ENCODE measurements around the gene GRM4. TPM values are rescaled to one million over a fixed set of nuclear protein-coding genes. Genes with fewer than 3 reads are reported as not detected.

The GRM4 gene
- total RNA-seq, 1 experiment from 2014 or later = 5.6 TPM

DNA sequence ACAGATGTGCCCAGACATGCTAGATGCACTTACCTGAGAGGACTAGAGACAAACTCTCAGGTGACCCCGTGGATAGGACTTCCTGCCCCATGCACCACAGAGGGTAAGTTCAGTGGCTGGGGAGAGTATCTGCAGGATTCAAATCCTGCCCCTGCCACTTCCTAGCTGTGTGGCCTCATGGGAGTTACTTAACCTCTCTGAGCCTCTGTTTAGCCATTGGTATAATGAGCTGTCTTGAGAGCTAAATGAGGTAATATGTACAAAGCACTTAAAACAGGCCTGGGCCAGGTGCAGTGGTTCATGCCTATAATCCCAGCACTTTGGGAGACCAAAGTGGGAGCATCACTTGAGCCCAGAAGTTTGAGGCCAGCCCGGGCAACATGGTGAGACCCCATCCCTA is 59.3 kb downstream of the GRM4 start:
- Histone ChIP-seq H3K23me2 (ENCODE audit: insufficient read length, low read depth, low read length, poor library complexity, severe bottlenecking) (no peaks in the 10 kb centered on the region), H4K20me1 (ENCODE audit: control insufficient read depth, insufficient read depth, insufficient read length) (no peaks in the 10 kb centered on the region), H2AFZ (ENCODE audit: low read length) (no peak overlapping the region), H3K27me3 (ENCODE audit: insufficient read depth, low read length) (no peaks in the 10 kb centered on the region), H4K8ac (replicated peaks; ENCODE audit: insufficient read length, low read depth, low read length) (no peak overlapping the region), H2BK20ac (ENCODE audit: low read depth, low read length, poor library complexity, severe bottlenecking) (no peak overlapping the region), H2BK5ac (ENCODE audit: insufficient read length, low read length) (no peak overlapping the region), H3K18ac (ENCODE audit: insufficient read length, low read depth, low read length) (no peak overlapping the region), H3K4ac (ENCODE audit: low read depth, low read length) (no peak overlapping the region), H4K5ac (ENCODE audit: insufficient read length, low read depth, low read length) (no peak overlapping the region), H3T11ph (ENCODE audit: low read length) (no peak overlapping the region), H2BK15ac (ENCODE audit: low read depth, low read length) (no peak overlapping the region), H4K91ac (ENCODE audit: insufficient read length, low read depth, low read length) (no peak overlapping the region), H3K4me1 (ENCODE audit: insufficient read depth, low read length) (peaks cover 2% of the 10 kb centered on the region; the same call in 1 of the 2 replicates), H3K9ac (ENCODE audit: extremely low read depth, insufficient read length, low read length) (no peak overlapping the region), H3K79me2 (ENCODE audit: insufficient read depth, low read length) (no peaks in the 10 kb centered on the region), H2BK120ac (ENCODE audit: low read depth, low read length, poor library complexity, severe bottlenecking) (no peak overlapping the region), H3K27ac (ENCODE audit: insufficient read length, low read depth, low read length) (no peak overlapping the region), H2BK12ac (ENCODE audit: insufficient read length, low read depth, low read length) (no peak overlapping the region), H3K4me2 (ENCODE audit: insufficient read depth, insufficient read length, low read length) (no peak overlapping the region), H3K23ac (ENCODE audit: insufficient read length, low read depth, low read length) (no peak overlapping the region), H3K9me3 (ENCODE audit: control insufficient read depth, low read depth, low read length) (no peaks in the 10 kb centered on the region), H3K14ac (ENCODE audit: insufficient read depth, low read length) (no peak overlapping the region), H2AK5ac (ENCODE audit: insufficient read length, low read length) (no peak overlapping the region), H3K56ac (ENCODE audit: insufficient read length, low read depth, low read length) (no peak overlapping the region), H3K79me1 (ENCODE audit: insufficient read depth, low read depth, low read length, poor library complexity, severe bottlenecking) (no peaks in the 10 kb centered on the region)
- Mint-ChIP-seq H3K4me1 (peaks cover 12 to 22% of the 10 kb centered on the region in 2 experiments), H3K9me3 (no peaks in the 10 kb centered on the region), H3K27me3 (ENCODE audit: low read depth) (0 out of 2 replicates have a peak, but pooled peaks cover 1% of the 10 kb centered on the region), H3K36me3 (ENCODE audit: insufficient read depth in 1 of 3, low read depth in 3 of 3) (peaks cover 0 to 1% (median 0%) of the 10 kb centered on the region in 3 experiments; a peak in 2 of 7 replicates), H3K4me3 (no peak overlapping the region), H3K27ac (peak overlapping the region in 1 of 3 experiments; percentile 31; a peak in 1 of 7 replicates)
- TF ChIP-seq, protein P1, sequence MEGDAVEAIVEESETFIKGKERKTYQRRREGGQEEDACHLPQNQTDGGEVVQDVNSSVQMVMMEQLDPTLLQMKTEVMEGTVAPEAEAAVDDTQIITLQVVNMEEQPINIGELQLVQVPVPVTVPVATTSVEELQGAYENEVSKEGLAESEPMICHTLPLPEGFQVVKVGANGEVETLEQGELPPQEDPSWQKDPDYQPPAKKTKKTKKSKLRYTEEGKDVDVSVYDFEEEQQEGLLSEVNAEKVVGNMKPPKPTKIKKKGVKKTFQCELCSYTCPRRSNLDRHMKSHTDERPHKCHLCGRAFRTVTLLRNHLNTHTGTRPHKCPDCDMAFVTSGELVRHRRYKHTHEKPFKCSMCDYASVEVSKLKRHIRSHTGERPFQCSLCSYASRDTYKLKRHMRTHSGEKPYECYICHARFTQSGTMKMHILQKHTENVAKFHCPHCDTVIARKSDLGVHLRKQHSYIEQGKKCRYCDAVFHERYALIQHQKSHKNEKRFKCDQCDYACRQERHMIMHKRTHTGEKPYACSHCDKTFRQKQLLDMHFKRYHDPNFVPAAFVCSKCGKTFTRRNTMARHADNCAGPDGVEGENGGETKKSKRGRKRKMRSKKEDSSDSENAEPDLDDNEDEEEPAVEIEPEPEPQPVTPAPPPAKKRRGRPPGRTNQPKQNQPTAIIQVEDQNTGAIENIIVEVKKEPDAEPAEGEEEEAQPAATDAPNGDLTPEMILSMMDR (conservative IDR thresholded peaks at IDR 0.05) = no peak
- no CpG with 5 or more reads among the region's 2 CpGs for WGBS (ENCODE audit: extremely low coverage, insufficient read length, low lambda C conversion rate)
- DNase-seq = no peak

Measured in H9 (cell line).